ENCODE data around the gene NRP1. TPM values are rescaled to one million over a fixed set of nuclear protein-coding genes. Genes with fewer than 3 reads are reported as not detected.

The NRP1 gene
- total RNA-seq, 4 donors from 2014 or later = 47.1 to 286 (median 111) TPM

- Histone ChIP-seq H3K36me3 (no peaks in the 10 kb centered on the region), H3K27me3 (no peaks in the 10 kb centered on the region), H3K27ac (no peak overlapping the region), H3K4me1 (no peaks in the 10 kb centered on the region), H3K4me3 (no peak overlapping the region), H3K9me3 (no peaks in the 10 kb centered on the region)
- no peak for DNase-seq
- no peak for TF ChIP-seq POLR2A (IDR thresholded peaks at IDR 0.05)
- TF ChIP-seq CTCF (IDR thresholded peaks at IDR 0.05) = no peak
- intact Hi-C loops (cut with DNase I; ENCODE audit: low total_unique reads) = no loop called here
Measured at GRCh38 chr10:33186150-33186549, 148.3 kb downstream of the NRP1 start.

GRCh38 chr10:33183655-33184054, 150.8 kb downstream of the NRP1 start:
- H3K36me3 ChIP-seq = no peaks in the 10 kb centered on the region

GRCh38 chr10:33180921-33181320, 153.5 kb downstream of the NRP1 start:
- no peak for TF ChIP-seq POLR2A (IDR thresholded peaks at IDR 0.05)
- TF ChIP-seq CTCF (IDR thresholded peaks at IDR 0.05) = no peak
- Histone ChIP-seq H3K27me3 (no peaks in the 10 kb centered on the region), H3K36me3 (no peaks in the 10 kb centered on the region), H3K4me3 (no peak overlapping the region), H3K27ac (no peak overlapping the region), H3K4me1 (no peaks in the 10 kb centered on the region), H3K9me3 (no peaks in the 10 kb centered on the region)
- no peak for DNase-seq
- intact Hi-C loops (cut with DNase I; ENCODE audit: low total_unique reads) = no loop called here

More at GRCh38 chr10:33183655-33184054, 150.8 kb downstream of the NRP1 start:
- Histone ChIP-seq H3K4me1 (no peaks in the 10 kb centered on the region), H3K27me3 (no peaks in the 10 kb centered on the region), H3K27ac (no peak overlapping the region), H3K9me3 (no peaks in the 10 kb centered on the region), H3K4me3 (no peak overlapping the region)
- intact Hi-C loops (cut with DNase I; ENCODE audit: low total_unique reads) = no loop called here
- no peak for TF ChIP-seq POLR2A (IDR thresholded peaks at IDR 0.05)
- no peak for TF ChIP-seq CTCF (IDR thresholded peaks at IDR 0.05)
- DNase-seq = no peak

GRCh38 chr10:33180390-33180789, 154.1 kb downstream of the NRP1 start:
- no peak overlapping the region for H3K4me3 ChIP-seq
- H3K27ac ChIP-seq = peak overlapping the region in 1 of 2 donors; percentile 3
- H3K36me3 ChIP-seq = no peaks in the 10 kb centered on the region
- no peak for TF ChIP-seq POLR2A (IDR thresholded peaks at IDR 0.05)
- no peak for TF ChIP-seq CTCF (IDR thresholded peaks at IDR 0.05)
- intact Hi-C loops (cut with DNase I; ENCODE audit: low total_unique reads) = no loop called here
- H3K27me3 ChIP-seq = no peaks in the 10 kb centered on the region
- no peaks in the 10 kb centered on the region for H3K4me1 ChIP-seq
- DNase-seq = no peak
- H3K9me3 ChIP-seq = no peaks in the 10 kb centered on the region

GRCh38 chr10:33179067-33179466, 155.4 kb downstream of the NRP1 start:
- Histone ChIP-seq H3K9me3 (no peaks in the 10 kb centered on the region), H3K4me1 (no peaks in the 10 kb centered on the region), H3K27me3 (no peaks in the 10 kb centered on the region), H3K36me3 (no peaks in the 10 kb centered on the region), H3K27ac (peak overlapping the region; percentile 13 to 68), H3K4me3 (no peak overlapping the region)
- intact Hi-C loops (cut with DNase I; ENCODE audit: low total_unique reads) = no loop called here
- DNase-seq = no peak
- TF ChIP-seq CTCF (IDR thresholded peaks at IDR 0.05) (no peak), POLR2A (IDR thresholded peaks at IDR 0.05) (no peak)
